Measurements from ENCODE around the gene RCC2.

RCC2 gene

DNA sequence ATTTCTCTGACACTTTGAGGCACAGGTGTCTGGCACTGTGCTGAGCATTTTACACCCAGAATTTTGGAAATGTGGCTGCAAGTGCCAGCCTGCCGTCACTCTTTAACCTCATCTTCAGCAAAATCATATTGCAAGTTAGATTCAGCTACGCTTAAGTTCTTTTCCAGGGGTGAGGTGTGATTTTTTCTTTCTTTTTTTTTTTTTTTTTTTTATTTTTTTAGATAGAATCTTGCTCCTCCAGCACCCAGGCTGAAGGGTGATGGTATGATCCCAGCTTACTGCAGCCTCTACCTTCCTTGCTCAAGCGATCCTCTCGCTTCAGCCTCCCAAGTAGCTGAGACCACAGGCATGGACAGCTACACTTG, 2.5 kb upstream of the RCC2 start:
- no peak for DNase-seq
- no peak for ATAC-seq

DNA sequence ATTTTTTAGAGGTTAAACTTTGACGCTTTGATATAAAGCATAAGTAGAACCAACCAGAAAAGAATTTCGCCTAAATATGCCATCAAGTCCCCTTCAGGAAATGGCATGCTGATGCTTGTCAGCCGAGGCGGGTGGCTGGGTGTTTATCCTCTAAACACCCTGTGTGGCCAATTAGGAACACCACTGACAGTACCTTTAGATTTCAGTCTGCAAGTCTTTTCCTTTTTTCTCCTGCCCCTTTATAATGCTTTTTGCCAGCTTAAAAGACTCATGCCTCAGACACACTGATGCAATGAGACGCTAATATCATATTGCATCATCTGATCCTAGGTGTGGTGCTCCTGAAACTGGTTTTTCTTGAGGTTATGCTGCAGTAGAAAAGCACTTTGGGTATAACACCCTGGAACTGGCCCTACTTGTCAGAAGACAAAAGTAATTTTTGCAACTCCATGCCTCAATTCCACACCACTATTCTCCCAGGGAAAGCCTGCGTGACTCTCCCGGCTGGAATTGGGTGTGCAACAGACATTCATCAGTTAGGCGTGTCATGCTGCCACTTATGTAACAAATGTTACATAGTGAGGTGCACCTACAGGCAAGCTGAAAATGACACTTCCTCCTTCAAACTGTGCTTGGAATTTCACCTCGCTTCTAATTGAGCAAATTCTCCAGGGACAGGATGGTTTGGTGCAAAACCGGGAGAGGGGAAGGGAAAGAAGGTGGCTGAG, 2.0 kb upstream of the RCC2 start:
- DNase-seq (no peak), ATAC-seq (no peak)

GRCh38 chr1:17440827-17441168, 1.3 kb upstream of the RCC2 start:
- ATAC-seq, result no peak
- no peak for DNase-seq

DNA sequence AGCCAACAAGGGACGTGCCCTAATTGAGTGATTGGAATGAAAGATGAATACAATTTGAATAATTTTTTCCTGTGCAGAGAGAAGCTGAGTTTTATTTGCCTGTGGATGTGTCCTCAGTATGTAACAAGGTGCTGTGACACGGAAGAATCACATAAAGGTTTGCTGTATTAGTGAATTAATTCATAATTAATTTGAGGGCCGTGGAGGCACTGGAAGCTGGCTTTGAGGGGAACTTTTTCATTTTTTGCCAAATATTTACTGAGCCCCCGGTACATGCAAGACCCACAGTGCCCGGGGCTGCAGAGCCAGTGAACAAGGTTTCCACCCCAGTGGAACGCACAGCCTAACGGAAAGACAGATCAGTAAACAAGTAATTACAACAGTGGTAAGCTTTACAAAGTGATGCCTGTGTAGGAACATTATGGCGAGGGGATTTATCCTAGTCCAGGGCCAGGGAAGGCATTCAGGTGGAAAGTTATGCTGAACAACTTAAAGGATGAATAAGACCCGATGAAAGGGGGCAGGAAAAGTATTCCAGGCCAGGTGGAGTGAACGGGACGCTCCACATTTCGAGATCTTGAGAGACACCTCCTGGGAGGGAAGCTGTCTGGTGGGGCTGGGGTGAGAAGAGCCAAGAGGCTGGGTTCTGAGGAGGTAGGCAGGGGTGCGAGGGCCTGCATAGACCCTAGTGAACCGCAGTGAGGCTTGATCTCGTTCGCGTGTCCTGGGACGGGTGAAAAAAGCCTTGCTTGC, 773 bp upstream of the RCC2 start:
- no peak for ATAC-seq
- no peak for DNase-seq

- ATAC-seq (peak; percentile 38), DNase-seq (peak; percentile 90)
Measured at GRCh38 chr1:17438318-17439249, 893 bp downstream of the RCC2 start.

DNA sequence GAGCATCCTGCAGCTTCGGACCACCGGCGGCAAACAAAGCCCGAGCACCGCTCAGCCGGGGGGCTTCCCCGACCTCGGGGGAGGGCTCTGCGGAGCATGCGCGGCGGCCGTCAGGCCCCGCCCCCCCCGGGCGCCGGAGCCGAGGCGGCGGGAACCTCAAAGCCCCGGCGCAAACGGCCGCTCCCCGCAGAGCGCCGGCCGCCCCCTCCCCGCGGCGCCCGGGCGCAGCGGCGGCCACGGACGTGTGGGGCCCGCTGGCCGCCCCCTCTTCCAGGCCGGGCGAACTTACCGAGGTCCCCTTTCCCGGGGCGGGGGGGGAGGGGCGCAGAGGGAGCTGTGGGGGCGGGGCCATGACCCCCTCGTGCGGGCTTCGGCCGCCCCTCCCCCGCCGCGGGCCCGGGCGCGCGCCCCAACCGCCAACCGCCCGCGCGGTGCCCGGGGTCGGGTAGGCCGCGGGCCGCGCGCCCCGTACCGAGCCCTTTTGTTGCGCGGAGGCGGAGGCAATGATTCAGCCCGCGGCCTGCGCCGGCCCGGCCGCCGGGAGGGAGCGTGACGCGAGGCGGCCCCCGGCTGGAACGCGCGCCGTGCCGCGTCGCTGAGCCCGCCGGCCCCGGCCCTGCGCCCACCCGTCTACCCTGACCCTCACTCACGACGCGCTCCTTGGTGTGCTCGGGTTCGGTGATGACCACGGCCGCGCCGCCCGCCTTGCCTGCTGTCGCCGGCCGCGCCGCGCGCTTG, 1.7 kb downstream of the RCC2 start:
- DNase-seq, result peak; percentile 74
- ATAC-seq, result peak; percentile 37

DNA sequence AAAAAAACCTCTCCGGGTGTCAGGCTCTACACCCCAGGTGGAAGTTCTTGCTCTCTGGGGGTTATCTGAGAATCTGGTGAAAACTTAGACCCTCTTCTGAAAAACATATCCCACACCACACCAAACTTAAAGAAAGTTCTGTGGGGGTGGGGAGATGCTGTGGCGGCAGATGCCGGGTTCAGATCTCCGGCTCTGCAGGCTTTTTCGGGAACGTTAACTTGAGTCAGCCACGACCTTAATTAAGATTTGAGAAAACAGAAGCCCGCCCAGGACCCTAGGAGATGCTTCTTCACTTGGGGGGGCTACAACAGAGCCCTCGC, 2.3 kb downstream of the RCC2 start:
- no peak for ATAC-seq
- DNase-seq, result no peak

DNA sequence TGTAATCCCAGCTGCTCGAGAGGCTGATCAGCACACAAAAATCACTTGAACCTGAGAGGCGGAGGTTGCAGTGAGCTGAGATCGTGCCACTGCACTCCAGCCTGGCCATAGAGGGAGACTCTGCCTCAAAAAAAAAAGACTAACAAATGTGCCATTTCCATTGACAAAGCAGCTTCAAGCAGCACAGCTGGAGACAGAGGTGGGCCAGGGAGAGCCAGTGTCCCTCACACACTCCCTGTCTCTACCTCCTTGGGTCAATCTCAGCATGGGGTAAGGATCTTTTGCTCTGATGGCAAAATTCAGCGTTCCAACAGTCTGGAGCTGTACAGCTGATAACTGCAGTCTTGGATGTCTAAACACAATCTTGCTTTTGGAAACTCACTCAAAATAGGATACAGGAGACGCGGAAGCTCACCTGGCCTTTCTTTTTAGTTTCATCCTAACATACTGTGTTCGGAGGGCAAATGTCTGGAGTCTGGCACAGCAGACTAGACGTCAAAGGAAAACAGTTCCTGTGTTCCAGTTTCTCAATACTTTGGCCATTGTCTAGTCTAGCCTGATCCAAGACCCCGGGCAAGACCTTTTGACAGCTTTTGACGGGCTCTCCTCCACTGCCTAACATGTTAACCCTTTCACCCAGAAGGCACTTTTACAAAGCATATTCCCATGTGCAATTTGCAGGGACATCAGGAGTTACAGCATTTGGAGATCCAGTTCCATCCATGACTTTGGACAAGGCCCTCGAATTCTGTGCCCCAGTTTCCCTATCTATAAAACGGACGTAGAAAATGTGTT, 2.9 kb downstream of the RCC2 start:
- DNase-seq, result no peak
- no peak for ATAC-seq

DNA sequence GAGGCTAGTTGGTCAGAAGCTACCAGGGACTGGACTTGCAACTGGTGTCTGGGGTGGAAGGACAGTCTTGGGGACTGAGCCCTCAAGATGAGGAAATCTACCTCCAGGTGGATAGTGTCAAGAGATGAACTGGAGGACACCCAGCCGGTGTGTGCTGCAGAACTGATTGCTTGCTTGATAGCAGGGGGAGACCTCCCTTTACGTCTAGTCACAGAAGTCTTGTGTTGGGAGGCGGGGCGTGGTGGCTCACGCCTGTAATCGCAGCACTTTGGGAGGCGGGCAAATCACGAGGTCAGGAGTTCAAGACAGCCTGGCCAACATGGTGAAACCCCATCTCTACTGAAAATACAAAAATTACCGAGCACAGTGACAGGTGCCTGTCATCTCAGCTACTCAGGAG, 4.9 kb downstream of the RCC2 start:
- ATAC-seq, result no peak

GRCh38 chr1:17434016-17434415, 5.5 kb downstream of the RCC2 start:
- ATAC-seq, result no peak
- no peak for DNase-seq

More for the DNA sequence above, 4.9 kb downstream of the RCC2 start:
- DNase-seq, result no peak

GRCh38 chr1:17433261-17433660, 6.2 kb downstream of the RCC2 start:
- ATAC-seq, result no peak
- no peak for DNase-seq

DNA sequence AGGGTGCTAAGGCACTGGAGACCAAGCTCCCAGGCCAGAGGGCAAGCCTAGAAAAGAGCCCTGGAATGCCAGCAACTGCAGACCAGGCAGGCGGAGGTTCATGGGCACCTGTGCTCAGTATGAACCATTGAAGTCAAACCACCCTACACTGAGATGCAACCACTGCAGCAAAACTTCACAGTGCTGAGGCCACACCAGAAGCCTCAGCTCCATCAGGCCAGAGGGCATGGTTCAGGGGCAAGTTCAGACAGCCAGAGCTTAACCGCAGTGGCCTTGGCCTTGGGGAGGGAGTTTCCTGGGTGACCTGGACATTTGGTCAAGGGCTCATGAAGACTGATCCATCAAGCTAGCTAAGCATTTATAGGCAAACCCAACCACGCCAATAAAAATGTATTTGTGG, 7.1 kb downstream of the RCC2 start:
- ATAC-seq, result peak; percentile 10

DNA sequence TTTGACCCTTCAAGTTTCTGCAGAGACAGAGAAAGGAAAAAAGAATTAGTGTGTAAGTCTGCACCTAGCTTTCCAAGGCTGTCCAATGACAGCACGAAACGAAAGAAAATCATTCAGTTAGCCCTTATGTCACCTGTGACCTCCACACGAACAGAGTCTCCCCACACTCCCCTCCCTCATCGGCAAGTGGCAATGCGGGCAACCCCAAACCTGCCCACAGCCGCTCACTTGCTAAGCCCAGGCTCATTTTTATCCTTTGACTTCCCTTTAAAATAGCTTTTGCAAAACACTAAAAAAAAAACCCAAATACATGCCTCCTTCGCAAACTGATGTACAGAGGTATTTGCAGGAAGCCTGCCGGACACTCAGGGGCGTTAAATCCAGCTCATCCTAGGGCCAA, 10.3 kb downstream of the RCC2 start:
- no peak for ATAC-seq
- no peak for DNase-seq

More for the DNA sequence above, 7.1 kb downstream of the RCC2 start:
- no peak for DNase-seq

- DNase-seq (no peak), ATAC-seq (no peak)
Measured at GRCh38 chr1:17427696-17428660, 11.5 kb downstream of the RCC2 start.

DNA sequence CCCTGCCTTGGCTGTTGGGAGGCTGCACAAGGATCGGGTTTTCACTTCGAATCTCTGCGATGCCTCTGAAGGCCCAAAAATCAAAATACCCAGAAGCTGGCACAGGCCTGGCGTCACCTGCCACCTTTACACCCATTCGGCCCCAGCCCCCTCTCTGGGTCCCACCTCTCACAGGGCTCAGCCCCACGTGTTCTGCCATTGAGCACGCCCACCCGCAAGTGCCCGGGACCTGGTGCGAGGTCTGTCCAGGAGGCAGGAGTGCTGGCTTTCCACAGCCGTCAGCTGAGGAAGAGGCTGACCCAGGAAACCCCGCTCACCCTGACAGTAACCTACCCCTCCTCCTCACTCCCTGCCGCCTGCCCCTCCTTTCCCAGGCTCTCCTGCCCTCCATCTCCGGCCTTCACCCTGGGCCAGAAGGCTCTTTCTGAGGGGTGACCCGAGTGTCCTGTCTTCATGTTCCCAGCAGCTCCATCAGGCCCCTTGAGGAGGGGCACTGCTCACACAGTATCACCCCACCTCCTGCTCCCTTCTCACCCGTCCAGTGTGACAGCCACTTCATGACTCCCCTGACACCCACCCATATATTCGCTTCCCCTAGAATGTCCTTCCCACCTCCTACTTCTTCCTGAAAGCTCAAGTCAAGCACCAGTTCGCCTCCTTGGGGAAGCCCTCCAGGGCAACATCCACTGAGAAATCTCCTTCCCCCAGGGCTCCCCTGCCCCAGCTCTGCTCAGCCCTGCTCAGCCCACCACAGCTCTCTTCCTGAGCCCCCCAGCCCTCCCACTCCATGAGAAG, 13.5 kb downstream of the RCC2 start:
- DNase-seq (no peak), ATAC-seq (no peak)

DNA sequence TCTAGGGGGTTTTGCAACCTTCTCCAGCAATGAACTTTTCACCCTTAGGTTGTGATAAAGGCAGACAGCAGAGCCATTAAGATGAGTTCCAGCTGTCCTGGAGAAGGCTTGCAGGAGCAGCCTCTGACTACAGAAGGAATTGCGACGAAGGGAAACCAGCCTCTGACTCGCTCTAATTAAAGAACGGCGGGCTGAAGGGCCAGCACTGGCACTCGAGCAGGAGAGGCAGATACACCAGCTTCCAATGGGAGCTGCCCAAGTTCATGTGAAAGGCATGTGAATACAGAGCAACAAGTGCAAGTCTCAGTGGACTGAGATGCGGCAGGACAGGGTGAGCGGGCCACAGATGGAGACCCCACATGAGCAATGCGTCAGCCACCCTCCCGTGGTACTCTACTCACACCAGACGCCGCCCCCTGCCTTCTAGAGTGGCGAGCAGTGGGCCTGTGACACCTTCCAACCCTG, 15.7 kb downstream of the RCC2 start:
- DNase-seq (no peak), ATAC-seq (no peak)

- DNase-seq (no peak), ATAC-seq (no peak)
Measured at GRCh38 chr1:17422461-17422860, 17.0 kb downstream of the RCC2 start.

DNA sequence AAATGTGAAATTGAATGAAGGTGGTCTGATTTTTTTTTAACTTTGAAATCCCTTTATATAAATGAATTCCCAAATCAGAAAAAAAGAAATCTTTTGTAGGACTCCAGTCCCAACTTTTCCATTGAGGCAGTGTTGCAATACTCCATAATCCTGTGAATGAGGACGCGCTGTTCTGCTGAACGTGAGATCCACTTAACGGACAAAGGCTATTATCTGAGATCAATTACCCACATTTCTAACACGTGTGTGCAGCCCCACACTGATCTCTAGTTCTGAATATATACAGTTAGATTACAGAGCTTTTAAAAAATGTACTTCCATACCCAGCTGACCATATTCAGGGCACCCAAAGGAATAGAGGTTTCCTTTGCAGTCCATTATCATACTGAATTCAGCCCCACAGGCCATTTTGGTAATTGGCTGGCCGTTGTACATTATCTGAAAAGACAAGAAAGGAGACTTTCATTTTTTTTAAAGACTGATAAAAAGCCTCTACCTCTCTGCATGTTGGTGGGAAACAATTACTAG, 19.0 kb downstream of the RCC2 start:
- no peak for DNase-seq
- ATAC-seq, result no peak
